Smooth muscle cell (in vitro differentiated cells): Measurements from ENCODE around the gene MCRIP2. TPM values are rescaled to one million over a fixed set of nuclear protein-coding genes. Genes with fewer than 3 reads are reported as not detected.

Source experiments
- DNase-seq: peaks from one replicate; lab custom pipeline; 2025; ENCODE audit not compliant: unreplicated experiment; lab: John Stamatoyannopoulos, UW
- H2AFZ ChIP-seq: fragments of 200-600 bp; sonication (generic); 2 replicates; pipeline ENCODE4 v1.6.0; 2016; ENCODE audit warnings: antibody characterized with exemption, low read depth, mild to moderate bottlenecking
- H3F3A ChIP-seq: fragments of 200-600 bp; sonication (generic); 2 replicates; pipeline ENCODE4 v1.6.0; 2017; ENCODE audit warnings: antibody characterized with exemption, low read depth
- H3K27ac ChIP-seq: fragments of 200-600 bp; sonication (generic); 2 replicates; pipeline ENCODE4 v1.5.1; 2016; ENCODE audit warnings: low read depth, mild to moderate bottlenecking
- H3K27me3 ChIP-seq: fragments of 200-600 bp; sonication (generic); 2 replicates; pipeline ENCODE4 v1.6.1; 2016; ENCODE audit warnings: low read depth, mild to moderate bottlenecking
- H3K36me3 ChIP-seq: fragments of 200-600 bp; sonication (generic); 2 replicates; pipeline ENCODE4 v1.5.1; 2016; ENCODE audit warnings: low read depth
- H3K4me1 ChIP-seq: fragments of 200-600 bp; sonication (generic); 2 replicates; pipeline ENCODE4 v1.5.1; 2016; ENCODE audit warnings: low read depth
- H3K4me2 ChIP-seq: fragments of 200-600 bp; sonication (generic); 2 replicates; pipeline ENCODE4 v1.6.0; 2016; ENCODE audit warnings: mild to moderate bottlenecking
- H3K4me3 ChIP-seq: fragments of 200-600 bp; sonication (generic); 2 replicates; pipeline ENCODE4 v1.5.1; 2016; ENCODE audit warnings: mild to moderate bottlenecking
- H3K79me2 ChIP-seq: fragments of 200-600 bp; sonication (generic); 2 replicates; pipeline ENCODE4 v1.6.0; 2016; ENCODE audit warnings: low read depth, mild to moderate bottlenecking
- H3K9ac ChIP-seq: fragments of 200-600 bp; sonication (generic); 2 replicates; pipeline ENCODE4 v1.6.0; 2016; ENCODE audit warnings: low read depth
- H3K9me3 ChIP-seq: fragments of 200-600 bp; sonication (generic); replicated peaks from 2 replicates; pipeline ENCODE4 v1.5.1; 2016; ENCODE audit warnings: low read depth
- H4K20me1 ChIP-seq: fragments of 200-600 bp; sonication (generic); 2 replicates; pipeline ENCODE4 v1.6.0; 2016; ENCODE audit warnings: low read depth
- WGBS: methylation state at CpG from one replicate; pipeline ENCODE4 v1.1.7; 2016; ENCODE audit warnings: low lambda C conversion rate; 5-methylcytosine and 5-hydroxymethylcytosine counted together
- polyA plus RNA-seq: library from polyadenylated mRNA; unstranded; fragments of >200 nt; fragmentation: Nextera tagmentation; extraction: Ambion mirVana; gene quantifications from 2 replicates; pipeline ENCODE4 v1.2.1, GENCODE V29; 2016
- total RNA-seq: library from RNA; depleted of rRNA; stranded (reverse); fragments of >200 nt; gene quantifications from 2 replicates; pipeline ENCODE4 v1.2.3, GENCODE V29; 2014
- TF ChIP-seq, protein P1 (sequence below): fragments of 200-600 bp; sonication (generic); IDR thresholded peaks from 2 replicates; pipeline ENCODE4 v1.5.1; 2017; ENCODE audit warnings: borderline replicate concordance, mild to moderate bottlenecking, antibody characterized with exemption; ENCODE audit not compliant: insufficient read depth, poor library complexity, severe bottlenecking

MCRIP2 gene
- total and polyA plus RNA-seq, 2 experiments from 2014 or later, result 11.9 to 34.7 TPM

DNA sequence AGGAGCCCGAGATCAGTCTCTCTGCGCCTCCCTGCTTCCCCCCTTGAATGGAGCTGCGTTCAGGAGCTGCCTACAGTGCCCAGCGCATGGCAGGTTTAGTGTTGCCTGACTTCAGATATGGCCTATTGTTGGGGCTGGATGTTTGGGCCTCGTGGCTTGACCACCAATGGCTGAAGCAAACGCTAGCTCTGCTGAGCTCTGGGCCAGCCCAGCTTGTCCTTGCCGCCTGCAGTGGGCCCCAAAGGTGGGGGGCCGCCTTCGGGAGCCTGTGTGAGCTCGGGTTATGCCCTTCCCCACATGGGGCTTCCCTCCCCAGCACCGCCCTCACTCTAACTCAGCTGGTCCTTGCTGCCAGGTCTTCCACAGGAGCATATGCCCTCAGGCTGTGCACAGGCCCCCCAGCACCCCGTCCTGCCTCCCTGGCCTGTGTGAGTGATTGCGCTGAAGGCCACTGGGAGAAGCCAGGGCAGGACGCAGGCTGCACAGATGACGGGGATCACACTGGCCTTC is 3.5 kb upstream of the MCRIP2 start:
- Histone ChIP-seq H3K27me3 (no peaks in the 10 kb centered on the region), H3K27ac (no peak overlapping the region), H3K79me2 (peaks cover 17% of the 10 kb centered on the region), H2AFZ (no peak overlapping the region), H3K4me2 (peak overlapping the region; percentile 87), H3K9me3 (no peaks in the 10 kb centered on the region), H3K4me3 (no peak overlapping the region), H3K4me1 (peaks cover 17% of the 10 kb centered on the region), H4K20me1 (peaks cover 11% of the 10 kb centered on the region), H3F3A (peaks cover 13% of the 10 kb centered on the region), H3K9ac (no peak overlapping the region), H3K36me3 (no peaks in the 10 kb centered on the region)
- 84% methylated on average over 15 of the region's 15 CpGs for WGBS
- no peak for DNase-seq
- TF ChIP-seq, protein P1, sequence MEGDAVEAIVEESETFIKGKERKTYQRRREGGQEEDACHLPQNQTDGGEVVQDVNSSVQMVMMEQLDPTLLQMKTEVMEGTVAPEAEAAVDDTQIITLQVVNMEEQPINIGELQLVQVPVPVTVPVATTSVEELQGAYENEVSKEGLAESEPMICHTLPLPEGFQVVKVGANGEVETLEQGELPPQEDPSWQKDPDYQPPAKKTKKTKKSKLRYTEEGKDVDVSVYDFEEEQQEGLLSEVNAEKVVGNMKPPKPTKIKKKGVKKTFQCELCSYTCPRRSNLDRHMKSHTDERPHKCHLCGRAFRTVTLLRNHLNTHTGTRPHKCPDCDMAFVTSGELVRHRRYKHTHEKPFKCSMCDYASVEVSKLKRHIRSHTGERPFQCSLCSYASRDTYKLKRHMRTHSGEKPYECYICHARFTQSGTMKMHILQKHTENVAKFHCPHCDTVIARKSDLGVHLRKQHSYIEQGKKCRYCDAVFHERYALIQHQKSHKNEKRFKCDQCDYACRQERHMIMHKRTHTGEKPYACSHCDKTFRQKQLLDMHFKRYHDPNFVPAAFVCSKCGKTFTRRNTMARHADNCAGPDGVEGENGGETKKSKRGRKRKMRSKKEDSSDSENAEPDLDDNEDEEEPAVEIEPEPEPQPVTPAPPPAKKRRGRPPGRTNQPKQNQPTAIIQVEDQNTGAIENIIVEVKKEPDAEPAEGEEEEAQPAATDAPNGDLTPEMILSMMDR, result no peak

- TF ChIP-seq, protein P1, result no peak
- Histone ChIP-seq H4K20me1 (peaks cover 11% of the 10 kb centered on the region), H3K9ac (no peak overlapping the region), H3K4me2 (no peak overlapping the region), H3K9me3 (no peaks in the 10 kb centered on the region), H3K27me3 (no peaks in the 10 kb centered on the region), H3K4me3 (no peak overlapping the region), H3K79me2 (peaks cover 20% of the 10 kb centered on the region), H3K27ac (no peak overlapping the region), H3K36me3 (no peaks in the 10 kb centered on the region), H2AFZ (no peak overlapping the region), H3F3A (peaks cover 13% of the 10 kb centered on the region), H3K4me1 (peaks cover 17% of the 10 kb centered on the region)
- no peak for DNase-seq
- WGBS, result 61% methylated on average over 9 of the region's 9 CpGs
Observed at GRCh38 chr16:638836-639235, 2.8 kb upstream of the MCRIP2 start.

GRCh38 chr16:640614-641013 is 1.0 kb upstream of the MCRIP2 start:
- Histone ChIP-seq H3K9me3 (no peaks in the 10 kb centered on the region), H3K27me3 (no peaks in the 10 kb centered on the region), H2AFZ (no peak overlapping the region), H3K4me2 (peak overlapping the region; percentile 97), H3F3A (peaks cover 13% of the 10 kb centered on the region), H3K36me3 (no peaks in the 10 kb centered on the region), H3K27ac (no peak overlapping the region), H3K9ac (no peak overlapping the region), H3K4me3 (peak overlapping the region; percentile 83), H3K4me1 (peaks cover 17% of the 10 kb centered on the region), H4K20me1 (no peaks in the 10 kb centered on the region), H3K79me2 (peaks cover 13% of the 10 kb centered on the region)
- no peak for DNase-seq
- 92% methylated on average over 1 of the region's 5 CpGs for WGBS
- TF ChIP-seq, protein P1, result no peak
